CD4-positive, alpha-beta T cell treated with Interleukin-17A for 4 hours (primary cell): ENCODE results near the gene AVL9.
"Not testable (repeated sequence)": the region's sequence is repeated elsewhere in the genome, so short reads cannot be mapped to it uniquely, and the experiment has no call there.

Experiments
- DNase-seq: peaks from one replicate; pipeline ENCODE4 v3.0.0-alpha.2; 2020; ENCODE audit warnings: mixed read lengths

Gene AVL9

DNA sequence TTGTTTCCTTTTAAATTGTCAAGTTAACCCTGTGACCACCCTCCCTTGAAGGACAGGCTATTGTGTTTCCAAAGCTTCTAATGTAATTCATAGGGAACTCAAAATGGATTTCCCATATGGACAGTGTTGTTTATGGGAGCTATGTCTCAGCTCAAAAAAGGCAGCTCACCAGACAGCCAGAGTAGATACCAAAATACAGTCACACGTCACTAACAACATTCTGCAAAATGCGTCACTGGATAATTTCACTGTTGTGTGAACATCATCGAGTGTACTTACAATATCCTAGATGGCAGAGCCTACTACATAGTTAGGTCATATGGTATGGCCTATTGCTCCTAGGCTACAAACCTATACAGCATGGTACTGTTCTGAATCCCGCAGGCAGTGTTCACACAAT, 97.4 kb downstream of the AVL9 start:
- DNase-seq = no peak

DNA sequence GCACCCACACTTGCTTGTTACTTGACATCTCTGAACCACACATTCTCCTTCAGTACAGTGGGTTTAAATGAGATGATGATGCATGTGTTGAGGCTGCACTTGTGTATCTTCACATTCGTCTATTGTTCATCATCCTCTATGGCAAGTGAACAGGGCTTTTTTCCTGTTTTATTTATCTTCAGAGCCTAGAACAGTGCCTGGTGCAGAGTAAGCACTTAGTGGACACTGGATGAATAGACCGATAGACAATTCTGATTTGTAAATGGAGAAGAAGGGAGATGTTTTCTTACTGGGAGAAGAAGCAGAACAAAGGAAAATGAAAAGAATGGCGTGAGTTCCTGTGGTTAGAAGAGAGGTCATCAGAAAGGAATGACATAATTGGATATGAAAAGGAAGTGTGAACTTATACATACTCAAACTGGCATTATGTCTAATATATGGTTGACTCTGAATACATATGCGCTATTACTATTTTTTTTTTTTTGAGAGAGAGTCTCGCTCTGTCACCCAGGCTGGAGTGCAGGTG, 99.7 kb downstream of the AVL9 start:
- no peak for DNase-seq

DNA sequence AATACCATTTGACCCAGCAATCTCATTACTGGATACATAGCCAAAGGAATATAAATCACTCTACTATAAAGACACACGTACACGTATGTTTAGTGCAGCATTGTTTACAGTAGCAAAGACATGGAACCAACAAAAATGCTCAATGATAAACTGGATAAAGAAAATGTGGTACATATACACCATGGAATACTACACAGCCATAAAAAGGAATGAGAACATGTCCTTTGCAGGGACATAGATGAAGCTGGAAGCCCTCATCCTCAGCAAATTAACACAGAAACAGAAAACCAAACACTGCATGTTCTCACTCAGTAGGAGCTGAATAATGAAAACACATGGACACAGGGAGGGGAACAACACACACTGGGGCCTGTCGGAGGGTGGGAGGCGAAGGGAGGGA, 105.9 kb downstream of the AVL9 start:
- DNase-seq = not testable (repeated sequence)

DNA sequence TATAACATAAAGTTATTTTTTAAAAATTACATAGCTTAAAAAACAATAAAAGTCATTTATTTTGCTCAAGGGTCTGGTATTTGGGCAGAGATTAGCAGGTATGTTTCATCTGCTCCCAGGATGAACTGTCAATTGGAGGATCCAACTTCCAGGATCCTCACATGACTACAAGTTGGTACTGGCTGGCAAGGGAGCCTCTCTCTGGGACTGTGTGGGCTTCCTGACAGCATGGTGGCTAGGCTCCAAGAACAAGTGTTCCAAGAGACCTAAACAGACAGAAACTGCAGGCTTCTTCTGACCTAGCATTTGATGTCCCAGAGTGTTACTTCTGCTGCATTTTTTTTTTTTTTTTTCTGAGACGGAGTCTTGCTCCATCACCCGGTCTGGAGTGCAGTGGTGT, 107.2 kb downstream of the AVL9 start:
- DNase-seq = no peak

DNA sequence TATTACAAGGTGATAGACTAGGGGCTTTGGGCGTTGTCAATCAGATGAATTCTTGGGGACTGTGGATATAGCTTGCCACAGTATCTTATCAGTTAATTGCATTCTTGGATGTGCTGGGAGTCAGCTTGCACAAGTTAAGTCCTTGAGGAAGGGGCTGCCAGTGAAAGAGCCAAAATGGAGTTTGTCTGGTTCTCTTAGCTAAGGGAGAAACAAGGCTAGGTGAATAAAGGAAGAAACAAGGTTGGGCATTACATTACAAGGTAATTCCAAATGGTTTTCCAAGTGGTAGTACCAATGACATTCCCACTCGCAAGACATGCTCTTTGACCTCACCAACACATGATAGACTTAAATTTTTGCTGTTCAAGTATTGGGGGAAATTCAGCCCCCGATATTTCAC, 108.2 kb downstream of the AVL9 start:
- DNase-seq = not testable (repeated sequence)

DNA sequence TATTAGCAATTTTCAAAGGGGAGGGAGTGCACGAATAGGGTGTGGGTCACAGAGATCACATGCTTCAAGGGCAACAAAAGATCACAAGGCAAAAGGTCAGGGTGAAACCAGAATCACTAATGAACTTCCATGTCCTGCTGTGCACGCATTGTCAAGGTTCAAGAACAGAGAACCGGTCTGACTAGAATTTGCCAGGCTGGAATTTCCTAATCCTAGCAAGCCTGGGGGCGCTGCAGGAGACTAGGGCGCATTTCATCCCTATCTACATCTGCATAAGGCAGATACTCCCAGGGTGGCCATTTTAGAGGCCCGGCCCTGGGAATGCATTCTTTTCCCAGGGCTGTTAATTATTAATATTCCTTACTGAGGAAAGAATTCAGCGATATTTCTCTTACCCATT, 108.8 kb downstream of the AVL9 start:
- not testable (repeated sequence) for DNase-seq

DNA sequence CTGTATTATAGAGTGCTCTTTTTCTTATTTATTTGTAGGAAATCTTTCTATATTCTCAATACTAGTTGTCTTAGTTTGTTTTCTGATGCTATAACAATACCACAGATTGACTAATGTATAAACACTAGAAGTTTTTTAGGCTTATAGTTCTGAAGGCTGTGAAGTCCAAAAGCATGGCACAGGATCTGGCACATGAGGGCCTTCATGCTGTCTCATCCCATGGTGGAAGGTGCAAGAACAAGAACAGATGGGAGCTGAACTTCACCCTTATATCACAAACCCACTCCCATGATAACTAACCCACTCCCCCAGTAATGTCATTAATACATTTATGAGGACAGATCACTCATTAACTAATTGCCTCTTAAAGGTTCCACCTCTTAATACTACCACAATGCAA, 109.7 kb downstream of the AVL9 start:
- no peak for DNase-seq

DNA sequence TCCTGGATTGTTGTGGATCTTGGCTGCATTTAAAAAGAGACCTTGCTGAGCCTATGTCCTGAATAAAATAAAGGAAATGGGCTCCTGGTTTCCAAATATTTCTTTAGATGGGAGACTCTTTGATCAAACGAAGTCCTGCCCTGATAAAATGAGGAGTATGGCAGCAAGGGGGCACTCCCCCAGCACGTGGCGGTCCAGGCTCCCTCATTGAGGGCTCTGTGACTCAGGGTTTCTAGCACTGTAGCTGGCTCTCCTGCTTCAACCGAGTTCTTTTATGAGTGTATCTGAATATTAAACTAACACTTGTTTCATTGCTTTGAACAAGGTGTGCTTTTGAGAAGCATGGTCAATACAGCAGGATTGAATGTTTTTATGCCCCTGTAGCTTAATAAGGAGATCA, 114.2 kb downstream of the AVL9 start:
- no peak for DNase-seq

DNA sequence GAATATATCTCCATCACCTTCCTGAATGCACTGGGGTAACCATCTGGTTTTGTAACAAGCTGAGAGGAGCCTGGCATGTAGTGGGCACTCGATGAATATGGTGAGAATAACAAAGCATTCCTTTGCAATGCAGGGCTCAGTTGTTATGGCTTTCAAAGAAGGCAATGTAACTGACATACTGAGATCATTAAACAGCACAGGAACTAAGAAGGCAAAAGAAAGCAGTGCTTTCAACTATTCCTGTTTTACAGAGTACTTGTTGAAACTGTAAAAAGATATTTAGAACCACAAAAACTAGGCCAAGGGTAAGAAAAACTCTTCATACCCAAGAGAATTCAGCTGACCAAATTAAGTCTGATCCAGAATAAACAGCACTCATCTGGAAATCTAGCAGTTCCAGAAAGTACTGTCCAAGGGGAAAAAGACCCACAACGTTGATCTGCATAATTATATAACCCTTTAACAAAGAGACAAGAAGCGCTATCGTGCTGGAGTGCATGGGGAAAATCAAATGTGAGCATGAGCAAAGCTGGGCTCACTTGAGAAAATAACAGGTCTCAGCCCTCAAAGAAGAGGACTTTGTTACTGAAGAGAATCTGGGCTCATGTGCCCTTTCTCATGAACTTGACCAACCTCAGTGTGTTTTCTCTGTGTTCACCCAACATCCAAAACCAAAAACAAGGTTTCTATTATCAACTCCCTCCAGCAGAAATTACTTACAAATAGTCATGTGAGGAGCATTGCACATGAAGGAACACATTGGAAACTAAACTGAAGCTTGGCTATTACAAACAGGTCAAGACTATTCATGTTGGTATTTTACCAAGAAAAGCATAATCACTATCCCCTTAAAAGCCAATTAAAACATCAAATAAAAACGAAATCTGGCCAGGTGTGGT, 116.2 kb downstream of the AVL9 start:
- no peak for DNase-seq

DNA sequence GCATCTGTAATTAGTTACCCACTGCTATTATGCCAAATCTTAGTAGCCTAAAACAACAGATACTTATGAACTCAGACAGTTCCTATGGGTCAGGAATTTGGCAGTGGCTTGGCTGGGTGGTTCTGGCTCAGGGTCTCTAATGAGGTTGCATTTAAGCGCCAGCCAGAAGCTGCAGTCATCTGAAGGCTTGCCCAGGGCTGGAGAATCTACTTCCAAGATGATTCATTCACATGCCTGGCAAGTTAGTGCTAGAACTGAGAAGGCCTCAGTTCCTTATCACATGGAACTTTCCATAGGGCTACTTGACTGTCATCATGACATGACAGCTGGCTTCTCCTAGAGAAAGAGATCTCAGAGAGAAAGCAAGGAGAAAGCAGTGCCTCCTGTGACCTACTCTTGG, 121.3 kb downstream of the AVL9 start:
- DNase-seq = no peak

DNA sequence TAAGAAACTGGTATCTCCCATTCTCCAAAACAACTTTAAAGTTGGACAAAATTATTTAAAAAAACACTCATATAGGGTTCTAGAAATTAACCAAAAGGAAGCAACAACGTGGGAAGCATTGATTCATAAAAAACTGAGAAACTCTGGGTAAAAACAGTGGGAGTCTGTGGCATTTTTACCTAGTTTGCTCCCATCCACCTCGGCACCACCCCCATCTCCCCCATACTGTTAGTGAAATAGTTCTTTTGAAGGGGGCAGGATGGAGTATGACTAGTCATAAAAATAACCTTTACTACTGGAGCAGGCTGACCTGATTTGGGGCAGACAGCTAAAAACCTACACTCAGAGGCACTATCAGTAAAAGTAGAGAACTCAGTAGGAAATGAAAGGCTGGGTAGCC, 123.2 kb downstream of the AVL9 start:
- DNase-seq = no peak

DNA sequence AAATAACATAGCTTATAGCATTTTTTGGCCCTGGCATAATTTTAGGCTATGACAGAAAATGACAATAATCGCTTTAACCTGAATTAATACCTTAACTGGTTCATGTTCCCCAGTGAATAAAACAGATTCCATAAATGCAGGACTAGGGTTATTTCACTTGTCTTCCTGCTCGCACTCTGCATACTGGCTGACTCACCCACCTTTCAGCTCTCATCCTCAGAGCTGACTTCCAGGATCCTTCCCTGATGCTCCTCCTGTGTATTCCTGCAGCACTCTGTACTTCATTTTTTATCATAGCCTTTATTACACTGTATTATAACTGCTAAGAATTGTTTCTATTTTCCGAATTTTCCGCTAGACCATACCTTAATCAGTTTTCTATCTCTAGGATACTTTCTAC, 123.7 kb downstream of the AVL9 start:
- no peak for DNase-seq

DNA sequence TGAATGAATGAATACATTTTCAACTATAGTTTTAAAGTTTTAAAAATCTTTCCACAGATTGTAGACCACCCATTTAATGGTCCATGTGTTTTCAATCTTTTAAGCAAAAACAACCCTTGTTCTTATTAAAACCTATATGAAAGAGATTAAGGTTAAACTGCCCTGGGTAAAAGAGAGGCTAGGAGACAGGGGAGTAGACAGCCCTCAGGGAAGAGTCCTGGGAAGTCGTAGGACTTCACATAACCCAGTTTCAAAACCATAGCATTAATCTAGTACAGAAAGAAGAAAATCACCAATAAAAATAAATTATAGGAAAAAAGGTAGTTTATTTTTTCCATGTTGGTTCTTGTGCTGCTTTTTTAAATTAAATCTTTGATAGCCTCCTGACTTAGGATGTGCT, 124.1 kb downstream of the AVL9 start:
- not testable (repeated sequence) for DNase-seq

DNA sequence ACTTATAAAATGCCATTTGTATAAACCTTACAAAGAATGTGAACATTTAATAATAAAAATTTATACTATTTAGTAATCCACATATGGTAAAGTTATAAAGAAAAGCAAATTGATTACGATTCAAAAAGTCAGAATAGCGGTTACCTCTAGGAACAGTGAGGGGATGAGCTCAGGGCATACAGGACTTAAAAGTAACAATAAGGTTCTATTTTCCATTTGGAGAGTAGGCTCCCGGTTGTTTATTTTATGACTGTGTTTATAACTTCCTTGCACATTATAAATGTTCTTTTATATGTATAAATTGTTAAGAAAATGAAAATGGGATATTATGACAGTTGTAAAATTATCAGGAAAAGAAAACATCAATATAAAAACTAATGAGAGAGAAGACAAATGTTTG, 135.7 kb downstream of the AVL9 start:
- DNase-seq = no peak

DNA sequence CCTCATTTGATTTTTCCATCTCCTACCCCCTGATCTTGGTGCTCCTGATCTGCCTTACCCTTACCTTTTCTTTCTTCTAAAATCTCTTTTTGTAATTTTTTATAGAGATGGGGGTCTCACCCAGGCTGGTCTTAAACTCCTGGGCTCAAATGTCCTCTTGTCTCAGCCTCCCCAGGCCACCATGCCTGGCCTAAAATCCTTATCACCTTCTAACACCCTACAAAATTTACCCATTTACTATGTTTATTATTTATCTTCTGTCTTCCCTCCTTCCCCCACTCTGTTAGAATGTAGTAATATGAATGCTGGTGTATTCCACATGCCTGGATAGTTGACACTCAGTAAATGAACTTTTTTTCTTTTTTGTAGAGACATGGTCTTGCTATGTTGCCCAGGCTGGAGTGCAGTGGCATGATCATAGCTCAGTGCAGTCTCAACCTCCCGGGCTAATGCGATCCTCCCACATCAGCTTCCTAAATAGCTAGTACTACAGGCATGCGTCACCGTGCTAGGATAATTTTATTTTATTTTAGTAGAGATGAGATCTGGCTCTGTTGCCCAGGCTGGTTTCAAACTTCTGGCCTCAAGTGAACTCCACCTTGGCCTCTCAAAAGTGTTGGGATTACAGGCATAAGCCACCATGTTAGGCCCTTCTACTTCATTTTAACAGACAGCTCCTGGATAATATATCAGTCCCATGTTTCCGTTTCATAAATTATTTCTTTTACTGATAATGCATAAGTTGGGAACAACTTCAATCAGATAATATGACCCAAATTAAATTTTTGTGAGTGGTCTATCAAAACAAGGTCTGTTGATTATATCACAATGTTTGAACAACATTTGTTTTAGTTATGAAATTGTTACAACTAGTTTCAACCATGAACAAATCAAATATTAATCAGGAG, 136.6 kb downstream of the AVL9 start:
- not testable (repeated sequence) for DNase-seq

DNA sequence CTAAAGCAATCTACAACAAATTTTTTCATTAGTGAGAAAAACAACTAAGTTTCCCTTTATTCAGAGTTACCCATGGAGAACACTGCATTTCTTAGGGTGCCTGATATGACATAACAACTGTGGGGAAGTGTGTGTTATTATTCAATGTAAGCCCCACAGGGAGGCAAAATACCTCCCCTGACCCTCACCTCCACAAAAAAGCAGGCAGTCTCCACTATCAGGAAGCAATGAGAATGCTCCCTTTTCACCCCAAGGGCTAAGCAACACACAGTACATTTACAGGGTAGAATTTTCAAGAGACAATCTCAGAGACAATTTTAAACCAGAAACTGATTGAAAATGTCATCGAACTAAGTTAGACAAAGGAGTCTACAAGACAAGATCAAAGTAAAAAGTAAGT, 138.2 kb downstream of the AVL9 start:
- not testable (repeated sequence) for DNase-seq

DNA sequence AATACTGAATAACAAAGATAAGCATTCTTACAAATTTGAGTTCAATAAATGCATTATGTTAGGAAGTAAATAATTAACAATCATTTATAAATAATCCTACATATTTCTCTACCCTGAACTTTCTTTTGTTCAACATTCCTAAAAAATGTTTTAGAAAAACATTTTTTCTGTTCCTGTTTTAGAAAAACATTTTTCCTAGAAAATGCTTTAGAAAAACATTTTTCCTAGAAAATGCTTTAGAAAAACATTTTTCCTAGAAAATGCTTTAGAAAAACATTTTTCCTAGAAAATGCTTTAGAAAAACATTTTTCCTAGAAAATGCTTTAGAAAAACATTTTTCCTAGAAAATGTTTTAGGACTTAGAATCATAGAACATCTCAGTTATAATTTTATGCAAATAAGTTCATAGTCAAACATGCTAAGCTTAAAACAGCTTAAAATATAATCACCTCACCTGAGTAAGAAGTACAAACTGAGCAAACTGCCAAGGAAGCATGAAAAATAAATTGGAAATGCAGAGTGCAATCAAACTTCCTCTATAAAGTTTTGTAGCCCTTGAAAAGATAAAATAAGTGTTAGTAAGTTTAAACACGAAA, 139.6 kb downstream of the AVL9 start:
- not testable (repeated sequence) for DNase-seq

DNA sequence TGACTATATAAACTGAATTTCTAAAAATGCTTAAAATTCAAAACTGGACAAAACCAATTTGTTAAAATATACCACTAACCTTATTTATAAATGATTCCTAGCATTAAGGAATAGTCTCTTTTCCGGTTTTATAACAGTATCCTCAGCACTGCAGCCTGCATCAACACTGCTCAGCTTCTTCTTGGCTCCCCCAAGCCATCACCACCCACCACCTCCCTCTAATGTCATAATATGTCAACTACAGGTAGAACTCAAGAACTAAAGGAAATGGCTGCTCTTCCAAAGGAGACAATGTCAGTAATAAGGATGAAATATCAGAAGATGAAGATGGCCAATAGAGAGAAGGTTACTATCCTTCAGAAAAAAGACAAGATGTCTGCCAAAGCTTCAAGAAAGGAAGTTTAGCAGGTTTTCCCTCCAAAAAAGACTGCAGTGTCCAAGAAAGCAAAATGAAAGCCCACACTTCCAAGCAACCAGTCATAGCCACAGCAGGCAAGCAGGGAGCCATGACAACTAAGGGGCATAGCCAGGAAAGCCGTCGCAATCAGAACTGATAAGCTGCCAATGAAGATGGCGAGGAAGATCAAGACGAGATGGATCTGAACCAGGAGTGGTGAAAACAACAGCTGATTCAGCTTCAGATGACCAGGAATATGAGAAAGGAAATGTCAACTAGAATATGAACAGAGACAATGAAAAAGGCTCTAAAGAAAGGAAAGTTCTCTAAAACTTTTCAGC, 141.6 kb downstream of the AVL9 start:
- DNase-seq = not testable (repeated sequence)

DNA sequence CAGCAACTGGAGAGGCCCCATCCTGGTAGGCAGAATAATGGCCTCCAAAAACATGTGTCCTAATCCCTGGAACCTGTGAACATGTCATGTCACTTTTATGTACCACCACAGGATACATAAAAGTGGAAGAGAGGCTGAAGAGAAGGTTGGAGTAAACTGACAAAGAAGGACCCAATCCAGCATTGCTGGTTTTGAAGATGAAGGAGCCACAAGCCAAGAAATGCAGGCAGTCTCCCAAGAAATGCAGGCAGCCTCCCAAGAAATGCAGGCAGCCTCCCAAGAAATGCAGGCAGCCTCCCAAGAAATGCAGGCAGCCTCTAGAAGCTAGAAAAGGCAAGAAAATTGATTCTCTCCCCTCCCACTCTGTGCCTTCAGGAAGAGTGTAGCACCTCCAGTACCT, 142.3 kb downstream of the AVL9 start:
- not testable (repeated sequence) for DNase-seq
